Endothelial cell of umbilical vein (primary cell): Measurements from ENCODE around the gene HMG20A. TPM values are rescaled to one million over a fixed set of nuclear protein-coding genes. Genes with fewer than 3 reads are reported as not detected.

Source experiments
- BruUV-seq: library from RNA; stranded (reverse); fragments of 400-500 nt; replicated peaks from 2 replicates; lab custom pipeline; 2021; lab: Mats Ljungman, UMichigan
- CTCF ChIA-PET: fragments of 300-600, 350-600 bp; sonication (Branson Sonifier 250); formaldehyde crosslinking; loops from one replicate; lab custom pipeline; 2021; ENCODE audit warnings: antibody characterized with exemption, inconsistent platforms; lab: Charles Lee
- POLR2A ChIA-PET: fragments of 300-600, 350-600 bp; sonication (Branson Sonifier 250); formaldehyde crosslinking; loops from one replicate; lab custom pipeline; 2021; ENCODE audit warnings: antibody characterized with exemption, inconsistent platforms; lab: Charles Lee
- DNase-seq: peaks from one replicate; pipeline ENCODE4 v3.0.0-alpha.2; 2011; ENCODE audit warnings: low read depth, low spot score
- FAIRE-seq: peaks from 2 replicates; lab custom pipeline; 2011; peaks lifted over from hg19 to GRCh38; lab: Jason Lieb, UNC
- H2AFZ ChIP-seq: 2 replicates; pipeline ENCODE4 v1.6.0; 2012; ENCODE audit warnings: low read depth, low read length, control low read depth, inconsistent platforms
- H3K27ac ChIP-seq: 2 replicates; pipeline ENCODE4 v1.5.1; 2011; ENCODE audit warnings: low read depth, mild to moderate bottlenecking, control low read depth, low read length, moderate library complexity; ENCODE audit not compliant: insufficient read depth
- H3K27me3 ChIP-seq, 2 experiments: 2 replicates each; pipeline versions ENCODE4 v1.6.0 to v1.6.1; 2011; ENCODE audit warnings: low read length in 2 of 2, mixed read lengths in 1 of 2; ENCODE audit not compliant: control insufficient read depth in 2 of 2, insufficient read depth in 2 of 2
- H3K36me3 ChIP-seq, 2 experiments: 2 replicates in 1 of 2; 3 replicates in 1 of 2; pipeline ENCODE4 v1.5.1; 2011; ENCODE audit warnings: low read length in 2 of 2, mild to moderate bottlenecking in 1 of 2, moderate library complexity in 1 of 2; ENCODE audit not compliant: control insufficient read depth in 2 of 2, insufficient read depth in 2 of 2; ENCODE audit errors: extremely low read depth in 1 of 2
- H3K4me1 ChIP-seq: 3 replicates; pipeline ENCODE4 v1.5.1; 2011; ENCODE audit warnings: mild to moderate bottlenecking, low read length; ENCODE audit not compliant: control insufficient read depth, insufficient read depth; ENCODE audit errors: extremely low read depth
- H3K4me2 ChIP-seq: 2 replicates; pipeline ENCODE4 v1.6.1; 2011; ENCODE audit warnings: low read length, control low read depth, mixed read lengths; ENCODE audit not compliant: insufficient read depth
- H3K4me3 ChIP-seq, 3 experiments: fragments of 200-600 bp in 1 of 3; sonication (generic), shearing (Covaris generic) in 1 of 3; replicated peaks in 1 of 3; 2 replicates each; pipeline ENCODE4 v1.5.1; 2011 to 2016; ENCODE audit warnings: control low read depth in 3 of 3, low read length in 3 of 3, mild to moderate bottlenecking in 2 of 3, inconsistent platforms in 1 of 3, low read depth in 1 of 3, moderate library complexity in 1 of 3; ENCODE audit not compliant: insufficient read depth in 1 of 3
- H3K79me2 ChIP-seq: 2 replicates; pipeline ENCODE4 v1.6.0; 2012; ENCODE audit warnings: low read length, inconsistent platforms; ENCODE audit not compliant: control insufficient read depth, insufficient read depth
- H3K9ac ChIP-seq: replicated peaks from 2 replicates; pipeline ENCODE3; 2011; ENCODE audit warnings: low read length, control low read depth; ENCODE audit not compliant: insufficient read depth; ENCODE audit errors: extremely low read depth
- H3K9me1 ChIP-seq: replicated peaks from 3 replicates; pipeline ENCODE4 v1.6.0; 2011; ENCODE audit warnings: mild to moderate bottlenecking, low read length; ENCODE audit not compliant: control insufficient read depth, insufficient read depth; ENCODE audit errors: extremely low read depth
- H3K9me3 ChIP-seq: replicated peaks from 2 replicates; pipeline ENCODE4 v1.5.1; 2012; ENCODE audit warnings: low read length, inconsistent platforms; ENCODE audit not compliant: control insufficient read depth, insufficient read depth
- H4K20me1 ChIP-seq: replicated peaks from 2 replicates; pipeline ENCODE3; 2011; ENCODE audit warnings: mild to moderate bottlenecking, low read length; ENCODE audit not compliant: control insufficient read depth, insufficient read depth; ENCODE audit errors: extremely low read depth
- EZH2 ChIP-seq: IDR thresholded peaks from 2 replicates; pipeline ENCODE4 v1.6.1; 2012; ENCODE audit warnings: borderline replicate concordance, low read depth, mild to moderate bottlenecking, moderate library complexity, low read length, inconsistent platforms; ENCODE audit not compliant: severe bottlenecking
- FOS ChIP-seq: IDR thresholded peaks from 2 replicates; pipeline ENCODE4 v1.6.1; 2011; ENCODE audit warnings: mild to moderate bottlenecking, low read length, moderate library complexity, borderline replicate concordance; ENCODE audit not compliant: insufficient read depth
- GATA2 ChIP-seq: IDR thresholded peaks from 2 replicates; pipeline ENCODE4 v1.7.0; 2011; ENCODE audit warnings: low read depth, mild to moderate bottlenecking, moderate library complexity, mixed read lengths, low read length; ENCODE audit not compliant: insufficient read length, insufficient read depth
- JUN ChIP-seq: IDR thresholded peaks from 2 replicates; pipeline ENCODE4 v1.6.1; 2011; ENCODE audit warnings: borderline replicate concordance, low read depth; ENCODE audit not compliant: insufficient read length, insufficient read depth
- MAX ChIP-seq: IDR thresholded peaks from 2 replicates; pipeline ENCODE4 v1.6.1; 2011; ENCODE audit not compliant: insufficient read depth, insufficient read length
- MYC ChIP-seq: IDR thresholded peaks from one replicate; pipeline ENCODE4 v1.6.1; 2011; ENCODE audit warnings: mild to moderate bottlenecking, low read depth, low read length
- POLR2A ChIP-seq: IDR thresholded peaks from 2 replicates; pipeline ENCODE4 v1.6.1; 2012; ENCODE audit warnings: low read depth, mild to moderate bottlenecking, control low read depth, low read length
- POLR2AphosphoS5 ChIP-seq: IDR thresholded peaks from 2 replicates; pipeline ENCODE4 v1.6.1; 2012; ENCODE audit warnings: low read depth, mild to moderate bottlenecking, control low read depth, low read length, moderate library complexity; ENCODE audit not compliant: insufficient read depth
- dilution Hi-C: fragments of 300-500 bp; cut with MboI; formaldehyde crosslinking; loops from one replicate; pipeline ENCODE4 v1.15.0; 2019; ENCODE audit warnings: low sequenced_read_pairs; ENCODE audit not compliant: extremely low pct_ligation_motif_present
- intact Hi-C: fragments of 100-400 bp; cut with micrococcal nuclease; formaldehyde crosslinking; loops from one replicate; pipeline ENCODE4 v1.10.0; 2022
- polyA plus RNA-seq, 4 experiments: library from polyadenylated mRNA; depleted of rRNA in 3 of 4; stranded (reverse) in 3 of 4; unstranded in 1 of 4; fragments of >200 nt; gene quantifications; 2 replicates each; pipeline versions ENCODE4 v1.2.1 to v1.2.3, GENCODE V29; 2011 to 2012; ENCODE audit warnings: missing spikeins in 1 of 4
- total RNA-seq: library from RNA; stranded (reverse); gene quantifications from 2 replicates; pipeline ENCODE4 v1.2.3, GENCODE V29; 2021
- TF ChIP-seq, protein P1 (sequence below), 2 donors: IDR thresholded peaks; 1 replicate in 1 of 2; 2 replicates in 1 of 2; pipeline ENCODE4 v1.5.1; 2011; ENCODE audit warnings: low read length in 2 of 2, mild to moderate bottlenecking in 2 of 2, moderate library complexity in 2 of 2, control low read depth in 1 of 2, inconsistent platforms in 1 of 2, low read depth in 1 of 2; ENCODE audit not compliant: insufficient read depth in 1 of 2; ENCODE audit errors: extremely low read depth in 1 of 2

Gene HMG20A
- total and polyA plus RNA-seq, 2 donors (not counting 3 experiments of a cell fraction or from before 2014, with no cell fraction given): 35.8 to 44.0 TPM

DNA sequence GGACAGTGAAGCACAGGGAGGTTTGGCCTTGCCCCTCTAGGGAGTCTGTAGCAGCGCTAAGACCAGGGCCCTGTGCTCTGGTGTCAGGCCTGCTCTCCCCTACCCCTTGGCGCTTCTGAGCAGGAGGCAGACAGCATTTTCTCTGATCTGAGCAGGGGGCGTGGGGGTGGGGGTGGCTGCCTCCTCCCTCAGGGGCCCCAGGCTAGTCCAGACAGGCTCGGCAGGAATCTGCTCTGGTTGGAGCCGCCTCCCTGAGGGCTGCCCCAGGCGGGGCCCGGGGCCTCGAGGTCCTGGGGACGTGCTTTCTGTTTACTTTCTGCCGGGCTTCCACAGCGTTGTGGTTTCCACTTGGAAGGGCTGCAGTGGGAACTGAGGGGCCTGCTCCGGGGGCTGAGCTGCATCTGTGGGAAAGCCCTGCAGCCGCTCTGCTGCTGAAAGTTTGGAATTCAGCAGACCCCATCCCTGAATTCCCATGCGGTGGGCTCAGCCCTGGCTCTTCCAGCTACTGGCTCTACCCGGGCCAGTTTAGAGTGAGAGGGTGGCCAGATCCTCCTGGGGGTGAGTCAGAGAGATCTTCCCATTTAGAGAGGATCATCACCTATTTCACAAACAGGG, 106.6 kb downstream of the HMG20A start:
- no TSS peak for BruUV-seq
- Histone ChIP-seq H3K9me3 (no peaks in the 10 kb centered on the region), H3K79me2 (no peaks in the 10 kb centered on the region), H4K20me1 (no peaks in the 10 kb centered on the region), H3K4me1 (no peaks in the 10 kb centered on the region), H3K4me2 (no peak overlapping the region), H3K27me3 (no peaks in the 10 kb centered on the region), H3K9me1 (no peaks in the 10 kb centered on the region), H3K36me3 (no peaks in the 10 kb centered on the region), H3K4me3 (no peak overlapping the region), H2AFZ (no peak overlapping the region), H3K9ac (no peak overlapping the region), H3K27ac (no peak overlapping the region)
- intact Hi-C loops (no loop called here), dilution Hi-C loops (no loop called here)
- POLR2A ChIA-PET: no interaction called here
- DNase-seq: no peak
- no peak for TF ChIP-seq POLR2A
- TF ChIP-seq, protein P1, sequence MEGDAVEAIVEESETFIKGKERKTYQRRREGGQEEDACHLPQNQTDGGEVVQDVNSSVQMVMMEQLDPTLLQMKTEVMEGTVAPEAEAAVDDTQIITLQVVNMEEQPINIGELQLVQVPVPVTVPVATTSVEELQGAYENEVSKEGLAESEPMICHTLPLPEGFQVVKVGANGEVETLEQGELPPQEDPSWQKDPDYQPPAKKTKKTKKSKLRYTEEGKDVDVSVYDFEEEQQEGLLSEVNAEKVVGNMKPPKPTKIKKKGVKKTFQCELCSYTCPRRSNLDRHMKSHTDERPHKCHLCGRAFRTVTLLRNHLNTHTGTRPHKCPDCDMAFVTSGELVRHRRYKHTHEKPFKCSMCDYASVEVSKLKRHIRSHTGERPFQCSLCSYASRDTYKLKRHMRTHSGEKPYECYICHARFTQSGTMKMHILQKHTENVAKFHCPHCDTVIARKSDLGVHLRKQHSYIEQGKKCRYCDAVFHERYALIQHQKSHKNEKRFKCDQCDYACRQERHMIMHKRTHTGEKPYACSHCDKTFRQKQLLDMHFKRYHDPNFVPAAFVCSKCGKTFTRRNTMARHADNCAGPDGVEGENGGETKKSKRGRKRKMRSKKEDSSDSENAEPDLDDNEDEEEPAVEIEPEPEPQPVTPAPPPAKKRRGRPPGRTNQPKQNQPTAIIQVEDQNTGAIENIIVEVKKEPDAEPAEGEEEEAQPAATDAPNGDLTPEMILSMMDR (IDR thresholded peaks at IDR 0.05; ENCODE audit: extremely low read depth in 1 of 2, insufficient read depth in 1 of 2, low read depth in 1 of 2, low read length in 2 of 2): no peak
- TF ChIP-seq POLR2AphosphoS5: no peak
- TF ChIP-seq EZH2: no peak
- TF ChIP-seq MAX: no peak
- no peak for TF ChIP-seq FOS
- no peak for TF ChIP-seq GATA2
- TF ChIP-seq MYC: no peak
- TF ChIP-seq JUN: no peak
- CTCF ChIA-PET: interaction anchor here (1.4 kb wide), 1 partner anchor 16 kb away, joined by 6 read pairs; no protein-coding TSS in a partner anchor
- FAIRE-seq: no peak
